Activated T-helper 1 cell treated with Interleukin-2 at 50 U/mL for 16 hours (primary cell): ENCODE data around the gene ZNF691.
"Not testable (repeated sequence)": the region's sequence is repeated elsewhere in the genome, so short reads cannot be mapped to it uniquely, and the experiment has no call there.

Experiments
- DNase-seq: peaks from one replicate; pipeline ENCODE4 v3.0.0-alpha.2; 2020; ENCODE audit warnings: low read depth

Gene ZNF691

DNA sequence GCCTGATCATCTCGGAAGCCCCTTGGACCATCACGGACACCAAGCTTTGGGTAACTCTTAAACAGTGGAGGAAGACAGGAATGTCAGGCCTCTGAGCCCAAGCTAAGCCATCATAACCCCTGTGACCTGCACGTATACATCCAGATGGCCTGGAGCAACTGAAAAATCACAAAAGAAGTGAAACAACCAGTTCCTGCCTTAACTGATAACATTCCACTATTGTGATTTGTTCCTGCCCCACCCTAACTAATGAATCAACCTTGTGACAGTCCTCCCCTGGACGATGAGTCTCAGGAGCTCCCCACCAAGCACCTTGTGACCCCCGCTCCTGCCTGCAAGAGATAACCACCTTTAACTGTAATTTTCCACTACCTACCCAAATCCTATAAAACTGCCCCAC is 13.0 kb downstream of the ZNF691 start:
- not testable (repeated sequence) for DNase-seq

GRCh38 chr1:42860339-42861013 is 14.1 kb downstream of the ZNF691 start:
- no peak for DNase-seq

DNA sequence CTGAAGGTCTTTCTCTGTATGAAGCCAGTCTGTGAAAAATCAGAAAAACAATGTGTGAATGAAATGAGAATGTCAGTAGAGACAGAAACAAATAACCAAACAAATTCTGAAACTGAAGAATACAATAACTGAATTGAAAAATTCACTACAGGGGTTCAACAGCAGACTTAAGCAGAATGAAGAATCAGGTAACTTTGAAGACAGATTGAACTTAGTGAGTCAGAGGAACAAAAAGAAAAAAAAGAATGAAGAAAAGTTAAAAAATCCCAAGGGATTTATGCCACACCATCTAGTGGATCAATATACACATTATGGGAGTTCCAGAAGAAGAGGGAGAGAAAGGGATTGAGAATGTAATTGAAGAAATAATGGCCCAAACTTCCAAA is 14.6 kb downstream of the ZNF691 start:
- no peak for DNase-seq

- DNase-seq = no peak
Observed at GRCh38 chr1:42866549-42866948, 20.1 kb downstream of the ZNF691 start.

- not testable (repeated sequence) for DNase-seq
Observed at GRCh38 chr1:42868466-42868865, 22.1 kb downstream of the ZNF691 start.

- not testable (repeated sequence) for DNase-seq
Observed at GRCh38 chr1:42869254-42869653, 22.8 kb downstream of the ZNF691 start.

- not testable (repeated sequence) for DNase-seq
Observed at GRCh38 chr1:42869751-42870150, 23.3 kb downstream of the ZNF691 start.

DNA sequence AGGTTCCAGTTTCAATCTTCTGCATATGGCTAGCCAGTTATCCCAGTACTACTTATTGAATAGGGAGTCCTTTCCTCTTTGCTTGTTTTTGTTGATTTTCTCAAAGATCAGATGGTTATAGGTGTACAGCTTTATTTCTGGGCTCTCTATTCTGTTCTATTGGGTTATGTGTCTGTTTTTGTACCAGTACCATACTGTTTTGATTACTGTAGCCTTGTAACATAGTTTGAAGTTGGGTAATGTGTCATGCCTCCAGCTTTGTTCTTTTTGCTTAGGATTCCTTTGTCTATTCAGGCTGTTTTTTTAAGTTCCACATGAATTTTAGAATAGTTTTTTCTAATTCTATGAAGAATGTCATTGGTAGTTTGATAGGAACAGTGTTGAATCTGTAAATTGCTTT is 26.7 kb downstream of the ZNF691 start:
- DNase-seq = not testable (repeated sequence)

DNA sequence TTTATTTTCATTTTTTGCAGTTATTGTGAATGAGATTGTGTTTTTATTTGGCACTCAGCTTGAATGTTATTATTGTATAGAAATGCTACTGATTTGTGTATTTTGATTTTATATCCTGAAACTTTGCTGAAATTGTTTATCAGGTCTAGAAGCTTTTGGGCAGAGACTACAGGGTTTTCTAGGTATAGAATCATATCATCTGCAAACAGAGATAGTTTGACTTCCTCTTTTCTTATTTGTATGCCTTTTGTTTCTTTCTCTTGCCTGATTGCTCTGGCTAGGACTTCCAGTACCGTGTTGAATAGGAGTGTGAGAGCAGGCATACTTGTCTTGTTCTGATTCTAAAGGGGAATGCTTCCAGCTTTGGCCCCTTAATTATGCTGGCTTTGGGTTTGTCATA is 27.3 kb downstream of the ZNF691 start:
- DNase-seq = no peak

GRCh38 chr1:42876009-42876408 is 29.6 kb downstream of the ZNF691 start:
- DNase-seq = no peak

- DNase-seq = no peak
Observed at GRCh38 chr1:42877380-42877779, 31.0 kb downstream of the ZNF691 start.

DNA sequence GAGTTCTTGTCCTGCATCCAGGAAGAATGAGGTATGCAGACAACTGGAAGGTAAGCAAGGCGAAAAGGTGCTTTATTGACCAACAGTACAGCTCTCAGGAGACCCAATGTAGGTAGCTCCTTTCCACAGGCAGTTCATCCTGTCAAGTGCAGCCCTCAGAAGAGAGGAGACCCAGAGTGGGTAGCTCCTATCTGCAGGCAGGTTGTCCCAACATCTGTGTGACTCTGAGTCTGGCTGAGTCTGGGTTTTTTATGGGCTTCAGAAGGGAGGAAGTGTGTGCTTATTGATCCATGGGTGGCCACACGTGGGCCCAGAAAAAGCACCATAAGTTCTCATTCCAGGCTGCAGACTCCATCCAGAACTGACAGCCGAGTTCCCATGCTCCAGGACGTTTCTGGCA is 34.0 kb downstream of the ZNF691 start:
- no peak for DNase-seq

DNA sequence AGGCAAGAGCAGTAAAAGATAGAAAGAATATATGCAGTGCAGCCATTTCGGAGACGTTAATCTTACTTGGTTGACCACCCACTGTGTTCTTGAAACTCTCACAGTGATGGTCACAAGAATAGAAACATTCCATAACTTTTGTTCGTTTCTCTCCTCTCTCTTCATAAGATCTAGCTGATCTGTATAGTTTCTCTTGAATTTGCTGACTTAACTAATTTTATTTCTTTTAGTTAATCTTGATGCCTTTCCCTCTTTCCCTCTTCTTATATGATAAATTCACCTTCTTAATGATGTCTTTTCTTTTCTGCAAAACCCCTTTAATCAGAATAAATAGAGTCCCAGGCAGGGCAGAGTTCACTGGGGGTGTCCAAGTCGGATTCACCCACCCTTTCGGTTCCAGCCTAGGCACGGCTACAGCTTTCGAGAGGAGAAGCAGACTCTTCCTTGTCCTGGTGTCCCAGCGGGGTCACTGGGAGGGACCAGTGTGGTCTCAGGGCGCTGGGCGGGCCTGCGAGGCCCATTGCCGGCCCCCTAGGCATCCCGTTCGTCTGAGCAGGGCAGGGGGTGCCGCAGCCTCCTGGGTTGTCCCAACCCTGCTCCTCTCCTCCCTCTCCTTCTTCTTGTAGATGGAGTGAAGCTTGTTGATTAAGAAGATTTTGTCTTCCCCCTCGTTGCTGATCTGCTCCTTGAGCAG is 39.8 kb downstream of the ZNF691 start:
- no peak for DNase-seq

DNA sequence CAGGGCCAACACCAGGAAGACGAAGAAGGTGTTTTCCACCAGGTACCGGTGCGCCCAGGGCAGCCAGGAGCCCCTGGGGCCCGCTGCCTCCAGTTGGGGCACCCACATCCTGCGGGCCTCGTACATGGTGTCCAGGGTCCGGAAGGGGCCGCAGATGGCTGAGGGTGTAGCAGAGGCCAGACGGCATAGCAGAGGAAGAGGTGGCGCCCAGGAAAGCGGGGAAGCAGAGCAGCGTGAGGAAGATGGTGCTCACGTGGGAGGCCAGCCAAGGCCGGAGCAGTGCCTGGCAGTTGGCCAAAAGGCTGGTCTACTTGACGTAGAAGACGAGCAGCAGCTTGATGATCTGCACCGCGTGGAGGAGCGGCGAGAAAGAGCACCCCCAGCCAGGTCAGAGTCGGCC is 40.4 kb downstream of the ZNF691 start:
- no peak for DNase-seq

DNA sequence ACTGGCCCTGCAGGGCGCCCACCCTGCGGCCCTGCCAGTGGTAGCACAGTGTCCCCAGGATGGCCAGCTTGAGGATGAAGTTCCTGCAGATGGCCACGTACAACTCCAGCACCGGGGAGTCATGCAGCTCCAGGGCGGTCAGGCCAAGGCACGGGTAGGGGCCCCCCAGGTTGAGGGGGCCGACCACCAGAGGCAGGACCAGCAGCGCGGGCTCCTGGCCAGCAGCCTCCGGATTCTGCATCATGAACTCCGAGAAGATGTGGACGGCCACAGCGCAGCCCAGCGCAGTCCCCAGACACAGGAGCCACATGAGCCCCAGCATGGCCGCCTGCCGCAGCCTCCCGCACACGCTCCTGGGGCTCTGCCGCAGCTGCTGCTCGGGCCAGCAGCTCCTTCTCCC is 41.0 kb downstream of the ZNF691 start:
- DNase-seq = no peak

- no peak for DNase-seq
Observed at GRCh38 chr1:42888013-42888633, 41.7 kb downstream of the ZNF691 start.

DNA sequence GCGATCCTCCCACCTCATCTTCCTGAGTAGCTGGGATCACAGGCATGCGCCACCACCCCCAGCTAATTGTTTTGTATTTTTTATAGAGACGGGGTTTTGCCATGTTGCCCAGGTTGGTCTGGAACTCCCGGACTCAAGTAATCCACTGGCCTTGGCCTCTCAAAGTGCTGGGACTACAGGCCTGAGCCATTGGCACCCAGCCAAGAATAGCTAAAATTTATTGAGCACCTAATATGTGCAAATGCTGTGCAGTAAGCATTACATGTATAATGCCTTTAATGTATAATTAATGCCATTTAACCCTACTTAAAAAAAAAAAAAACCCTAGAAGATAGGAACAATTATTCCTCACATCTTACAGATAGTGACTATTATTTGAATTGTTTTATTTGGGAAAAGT is 42.9 kb downstream of the ZNF691 start:
- DNase-seq = no peak

DNA sequence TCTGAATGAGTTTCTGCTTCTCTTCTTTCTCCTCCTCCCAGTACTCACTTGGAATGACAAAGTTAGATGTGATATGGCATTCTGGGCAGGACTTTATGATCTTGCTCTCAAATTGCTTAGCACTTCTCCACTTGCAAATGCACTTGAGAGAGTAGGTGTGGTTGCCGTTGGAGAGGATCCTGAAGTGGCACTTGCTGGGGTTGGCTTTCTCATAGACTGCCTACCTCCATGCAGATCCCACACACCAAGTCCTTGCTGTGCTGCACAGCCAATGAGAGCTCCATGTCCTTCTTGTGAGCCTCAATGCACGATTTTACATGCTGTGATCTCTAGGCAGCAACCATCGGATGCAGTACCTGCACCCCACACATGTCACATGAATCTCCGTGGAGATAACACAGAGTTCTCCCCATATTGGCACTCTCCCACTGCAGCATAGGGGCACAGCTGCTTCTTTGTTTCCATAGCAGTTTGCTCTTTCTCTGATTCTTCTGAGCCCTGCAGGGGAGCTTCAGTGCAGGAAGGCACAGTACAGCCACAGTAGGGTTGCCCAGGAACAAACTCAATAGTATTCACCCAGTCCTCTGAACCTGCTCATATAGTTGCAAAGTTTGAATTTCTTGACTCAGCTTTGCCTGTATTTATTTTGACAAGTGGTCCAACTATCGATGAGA is 45.2 kb downstream of the ZNF691 start:
- DNase-seq = no peak

DNA sequence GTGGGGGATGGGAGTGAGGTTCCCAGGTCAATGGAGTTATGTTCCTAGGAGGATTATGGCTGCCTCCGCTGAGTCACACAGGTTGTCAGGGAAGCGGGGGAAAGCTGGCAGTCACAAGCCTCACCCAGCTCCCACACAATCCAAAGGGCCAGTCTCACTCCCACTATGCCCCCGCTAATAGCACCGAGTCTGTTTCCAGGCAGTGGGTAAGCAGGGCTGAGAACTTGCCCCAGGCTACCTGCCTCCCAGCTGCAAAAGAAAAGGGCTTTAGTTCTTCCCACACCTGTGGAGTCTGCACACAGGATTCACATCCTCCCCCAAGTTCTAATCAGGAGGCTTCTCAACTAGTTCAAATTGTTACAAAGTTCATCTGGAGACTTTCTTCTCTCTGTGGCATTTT is 53.5 kb downstream of the ZNF691 start:
- not testable (repeated sequence) for DNase-seq
